ENCODE results near the gene NTN1. TPM values are rescaled to one million over a fixed set of nuclear protein-coding genes. Genes with fewer than 3 reads are reported as not detected.

NTN1 gene
- total RNA-seq, 4 donors from 2014 or later: 9.8 to 33.6 (median 17.6) TPM

DNA sequence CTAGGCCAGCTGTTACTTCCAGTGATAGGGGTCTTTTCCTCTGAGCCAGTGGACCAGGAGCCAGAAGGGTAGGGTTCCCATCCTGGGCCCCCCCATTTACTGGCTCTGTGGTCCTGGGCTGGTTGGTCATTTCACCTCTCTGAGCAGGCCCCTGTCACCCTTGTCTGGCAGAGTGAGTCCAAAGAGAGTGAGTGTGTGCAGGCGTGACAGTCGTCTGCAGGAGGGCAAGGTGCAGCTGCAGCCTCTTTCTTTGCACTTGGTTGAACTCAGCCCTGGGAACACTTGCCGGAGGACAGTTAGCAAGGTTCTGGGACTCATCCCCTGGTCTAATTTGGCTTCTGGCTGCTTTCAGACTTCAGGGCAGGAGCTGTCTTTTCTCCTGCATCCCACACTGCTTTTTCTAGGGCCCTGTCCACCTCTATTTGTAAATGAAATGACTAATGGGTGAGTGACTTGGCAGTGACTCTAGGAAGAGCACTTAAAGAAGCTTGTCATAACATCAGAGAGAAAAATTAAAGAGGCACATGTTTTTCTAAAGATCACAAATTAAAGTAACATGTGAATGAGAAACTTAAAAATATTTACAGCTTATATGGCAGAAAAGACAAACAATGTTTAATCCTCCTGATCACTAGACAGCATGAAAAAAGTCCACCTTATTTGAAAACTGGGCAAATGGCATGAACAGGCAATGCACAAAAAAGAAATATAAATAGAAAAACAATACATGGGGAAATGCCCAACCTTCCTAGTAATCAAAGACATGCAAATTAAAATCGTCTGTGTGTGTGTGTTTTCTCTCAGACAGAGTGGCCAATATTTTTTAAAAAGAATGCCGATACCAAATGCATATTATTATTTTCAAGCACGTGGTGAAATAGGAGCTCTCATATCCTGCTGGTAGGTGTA lies 137.5 kb downstream of the NTN1 start:
- Histone ChIP-seq H3K36me3 (no peaks in the 10 kb centered on the region), H3K27ac (peak overlapping the region in 3 of 4 donors; percentile 54 to 73 (median 59)), H3K9me3 (no peaks in the 10 kb centered on the region), H3K27me3 (no peaks in the 10 kb centered on the region), H3K4me1 (peaks cover 12 to 41% (median 18%) of the 10 kb centered on the region in 3 donors), H3K4me3 (no peak overlapping the region)
- TF ChIP-seq POLR2A (IDR thresholded peaks at IDR 0.05): no peak
- TF ChIP-seq, protein P1, sequence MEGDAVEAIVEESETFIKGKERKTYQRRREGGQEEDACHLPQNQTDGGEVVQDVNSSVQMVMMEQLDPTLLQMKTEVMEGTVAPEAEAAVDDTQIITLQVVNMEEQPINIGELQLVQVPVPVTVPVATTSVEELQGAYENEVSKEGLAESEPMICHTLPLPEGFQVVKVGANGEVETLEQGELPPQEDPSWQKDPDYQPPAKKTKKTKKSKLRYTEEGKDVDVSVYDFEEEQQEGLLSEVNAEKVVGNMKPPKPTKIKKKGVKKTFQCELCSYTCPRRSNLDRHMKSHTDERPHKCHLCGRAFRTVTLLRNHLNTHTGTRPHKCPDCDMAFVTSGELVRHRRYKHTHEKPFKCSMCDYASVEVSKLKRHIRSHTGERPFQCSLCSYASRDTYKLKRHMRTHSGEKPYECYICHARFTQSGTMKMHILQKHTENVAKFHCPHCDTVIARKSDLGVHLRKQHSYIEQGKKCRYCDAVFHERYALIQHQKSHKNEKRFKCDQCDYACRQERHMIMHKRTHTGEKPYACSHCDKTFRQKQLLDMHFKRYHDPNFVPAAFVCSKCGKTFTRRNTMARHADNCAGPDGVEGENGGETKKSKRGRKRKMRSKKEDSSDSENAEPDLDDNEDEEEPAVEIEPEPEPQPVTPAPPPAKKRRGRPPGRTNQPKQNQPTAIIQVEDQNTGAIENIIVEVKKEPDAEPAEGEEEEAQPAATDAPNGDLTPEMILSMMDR (IDR thresholded peaks at IDR 0.05): no peak
- DNase-seq: no peak
- 69 to 85% methylated on average over 3 to 6 of the region's 6 CpGs for WGBS, 2 donors
- intact Hi-C loops (cut with DNase I): no loop called here

DNA sequence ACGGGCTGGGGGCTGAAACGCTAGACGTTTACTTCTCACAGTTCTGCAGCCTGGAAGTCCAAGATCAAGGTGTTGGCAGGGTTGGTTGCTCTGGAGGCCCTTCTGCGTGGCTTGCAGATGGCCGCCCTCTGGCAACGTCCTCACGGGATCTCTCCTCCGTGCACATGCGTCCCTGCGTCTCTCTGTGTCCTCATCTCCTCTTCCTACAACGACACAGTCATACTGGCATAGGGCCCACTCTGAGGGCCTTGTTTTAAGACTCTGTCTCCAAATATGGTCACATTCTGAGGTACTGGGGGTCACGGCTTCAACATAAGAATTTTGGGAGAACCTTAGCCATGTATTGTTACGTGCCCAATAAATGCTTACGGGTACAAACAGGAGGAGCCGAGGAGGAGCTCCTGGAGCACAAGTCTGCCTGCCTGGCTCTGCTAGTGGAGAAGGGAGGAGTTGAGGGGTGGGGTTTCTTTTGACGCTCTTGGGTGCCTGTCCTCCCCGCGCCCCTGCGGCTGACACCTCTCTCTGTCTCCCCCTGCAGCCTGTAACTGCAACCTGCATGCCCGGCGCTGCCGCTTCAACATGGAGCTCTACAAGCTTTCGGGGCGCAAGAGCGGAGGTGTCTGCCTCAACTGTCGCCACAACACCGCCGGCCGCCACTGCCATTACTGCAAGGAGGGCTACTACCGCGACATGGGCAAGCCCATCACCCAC lies 141.1 kb downstream of the NTN1 start:
- TF ChIP-seq, protein P1 (IDR thresholded peaks at IDR 0.05): peak in 5 of 6 experiments; percentile 46 to 93 (median 83)
- TF ChIP-seq POLR2A (IDR thresholded peaks at IDR 0.05): peak in 1 of 4 donors; percentile 35
- intact Hi-C loops (cut with DNase I): no loop called here

GRCh38 chr17:9166788-9167187 lies 145.5 kb downstream of the NTN1 start:
- 74 to 78% methylated on average over 3 to 8 of the region's 9 CpGs for WGBS, 2 donors
- TF ChIP-seq, protein P1 (IDR thresholded peaks at IDR 0.05): no peak
- no peak for TF ChIP-seq POLR2A (IDR thresholded peaks at IDR 0.05)
- H3K4me3 ChIP-seq: no peak overlapping the region
- no peaks in the 10 kb centered on the region for H3K27me3 ChIP-seq
- H3K36me3 ChIP-seq: peaks cover 0 to 36% (median 0%) of the 10 kb centered on the region in 3 donors
- DNase-seq: no peak
- intact Hi-C loops (cut with DNase I): no loop called here
- H3K9me3 ChIP-seq: no peaks in the 10 kb centered on the region
- H3K27ac ChIP-seq: peak overlapping the region in 3 of 4 donors; percentile 25 to 46 (median 39)
- H3K4me1 ChIP-seq: peaks cover 15 to 71% (median 20%) of the 10 kb centered on the region in 3 donors

More for the DNA sequence above, 141.1 kb downstream of the NTN1 start:
- 25 to 52% methylated on average over 15 to 26 of the region's 31 CpGs for WGBS, 2 donors
- Histone ChIP-seq H3K9me3 (no peaks in the 10 kb centered on the region), H3K27me3 (no peaks in the 10 kb centered on the region), H3K4me1 (peaks cover 16 to 56% (median 25%) of the 10 kb centered on the region in 3 donors), H3K36me3 (peaks cover 0 to 33% (median 0%) of the 10 kb centered on the region in 3 donors), H3K27ac (peak overlapping the region; percentile 85 to 95 (median 94)), H3K4me3 (peak overlapping the region; percentile 44 to 58 (median 56))
- DNase-seq: no peak

DNA sequence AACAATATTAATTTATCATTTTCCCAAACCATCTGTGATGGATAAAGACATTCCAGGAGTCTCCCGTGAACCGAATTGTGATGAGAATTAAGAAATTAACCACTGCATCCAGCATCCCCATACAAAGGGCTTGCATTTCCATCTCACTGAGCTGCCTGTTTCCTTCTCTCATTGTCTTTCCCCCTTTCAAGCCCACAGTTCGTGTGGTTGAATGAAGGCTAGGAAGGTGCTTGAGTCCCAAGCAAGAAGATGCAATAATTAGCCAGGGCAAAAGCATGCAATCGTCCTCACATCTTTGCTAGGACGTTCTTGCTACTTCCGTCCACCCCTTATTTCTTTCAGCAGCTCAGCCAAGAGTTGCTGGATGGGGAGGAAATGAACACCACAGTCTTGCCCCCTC lies 146.1 kb downstream of the NTN1 start:
- H3K27me3 ChIP-seq: no peaks in the 10 kb centered on the region
- no peak for TF ChIP-seq POLR2A (IDR thresholded peaks at IDR 0.05)
- TF ChIP-seq, protein P1 (IDR thresholded peaks at IDR 0.05): no peak
- DNase-seq: no peak
- intact Hi-C loops (cut with DNase I): no loop called here
- H3K4me3 ChIP-seq: no peak overlapping the region
- H3K27ac ChIP-seq: peak overlapping the region in 1 of 4 donors; percentile 46
- peaks cover 0 to 36% (median 0%) of the 10 kb centered on the region in 3 donors for H3K36me3 ChIP-seq
- H3K4me1 ChIP-seq: peaks cover 9 to 65% (median 14%) of the 10 kb centered on the region in 3 donors
- WGBS, 2 donors: 75 to 86% methylated on average over 6 of the region's 6 CpGs
- H3K9me3 ChIP-seq: no peaks in the 10 kb centered on the region
